ENCODE data around the gene ARMH4.

Gene ARMH4

GRCh38 chr14:58107947-58108552 lies 44.0 kb downstream of the ARMH4 start:
- TF ChIP-seq SPI1 (IDR thresholded peaks at IDR 0.05; ENCODE audit: low read depth, low read length) (no peak), POLR2AphosphoS5 (IDR thresholded peaks at IDR 0.05; ENCODE audit: low read depth, low read length) (no peak), POLR2A (IDR thresholded peaks at IDR 0.05; ENCODE audit: low read depth, low read length) (no peak), TAF1 (IDR thresholded peaks at IDR 0.05; ENCODE audit: low read depth, low read length) (no peak), PAX5 (IDR thresholded peaks at IDR 0.05; ENCODE audit: insufficient read depth, low read length, severe bottlenecking) (no peak), POU2F2 (IDR thresholded peaks at IDR 0.05; ENCODE audit: low read depth, low read length) (no peak)
- FAIRE-seq (no peak), DNase-seq (ENCODE audit: insufficient read length, low spot score) (peak; percentile 12)

- FAIRE-seq (no peak), DNase-seq (ENCODE audit: insufficient read length, low spot score) (no peak)
- no peak for TF ChIP-seq POU2F2 (IDR thresholded peaks at IDR 0.05; ENCODE audit: low read depth, low read length)
- no peak for TF ChIP-seq POLR2A (IDR thresholded peaks at IDR 0.05; ENCODE audit: low read depth, low read length)
- no peak for TF ChIP-seq TAF1 (IDR thresholded peaks at IDR 0.05; ENCODE audit: low read depth, low read length)
- no peak for TF ChIP-seq PAX5 (IDR thresholded peaks at IDR 0.05; ENCODE audit: insufficient read depth, low read length, severe bottlenecking)
- TF ChIP-seq SPI1 (IDR thresholded peaks at IDR 0.05; ENCODE audit: low read depth, low read length) = no peak
- no peak for TF ChIP-seq POLR2AphosphoS5 (IDR thresholded peaks at IDR 0.05; ENCODE audit: low read depth, low read length)
These were observed 45.0 kb downstream of the ARMH4 start for GRCh38 chr14:58107041-58107440.

- DNase-seq (ENCODE audit: insufficient read length, low spot score) = no peak
- no peak for TF ChIP-seq PAX5 (IDR thresholded peaks at IDR 0.05; ENCODE audit: insufficient read depth, low read length, severe bottlenecking)
- TF ChIP-seq POLR2A (IDR thresholded peaks at IDR 0.05; ENCODE audit: low read depth, low read length) = no peak
- TF ChIP-seq SPI1 (IDR thresholded peaks at IDR 0.05; ENCODE audit: low read depth, low read length) = no peak
- TF ChIP-seq POU2F2 (IDR thresholded peaks at IDR 0.05; ENCODE audit: low read depth, low read length) = no peak
- TF ChIP-seq POLR2AphosphoS5 (IDR thresholded peaks at IDR 0.05; ENCODE audit: low read depth, low read length) = no peak
- no peak for TF ChIP-seq TAF1 (IDR thresholded peaks at IDR 0.05; ENCODE audit: low read depth, low read length)
- FAIRE-seq = no peak
These were observed 45.6 kb downstream of the ARMH4 start for GRCh38 chr14:58106446-58106845.

- TF ChIP-seq TAF1 (IDR thresholded peaks at IDR 0.05; ENCODE audit: low read depth, low read length) (no peak), SPI1 (IDR thresholded peaks at IDR 0.05; ENCODE audit: low read depth, low read length) (no peak), POU2F2 (IDR thresholded peaks at IDR 0.05; ENCODE audit: low read depth, low read length) (no peak), PAX5 (IDR thresholded peaks at IDR 0.05; ENCODE audit: insufficient read depth, low read length, severe bottlenecking) (no peak), POLR2A (IDR thresholded peaks at IDR 0.05; ENCODE audit: low read depth, low read length) (no peak), POLR2AphosphoS5 (IDR thresholded peaks at IDR 0.05; ENCODE audit: low read depth, low read length) (no peak)
- FAIRE-seq (no peak), DNase-seq (ENCODE audit: insufficient read length, low spot score) (no peak)
These were observed 47.2 kb downstream of the ARMH4 start for GRCh38 chr14:58104808-58105207.

- FAIRE-seq (no peak), DNase-seq (ENCODE audit: insufficient read length, low spot score) (no peak)
- TF ChIP-seq PAX5 (IDR thresholded peaks at IDR 0.05; ENCODE audit: insufficient read depth, low read length, severe bottlenecking) = no peak
- no peak for TF ChIP-seq POU2F2 (IDR thresholded peaks at IDR 0.05; ENCODE audit: low read depth, low read length)
- TF ChIP-seq SPI1 (IDR thresholded peaks at IDR 0.05; ENCODE audit: low read depth, low read length) = no peak
- no peak for TF ChIP-seq TAF1 (IDR thresholded peaks at IDR 0.05; ENCODE audit: low read depth, low read length)
- no peak for TF ChIP-seq POLR2A (IDR thresholded peaks at IDR 0.05; ENCODE audit: low read depth, low read length)
- no peak for TF ChIP-seq POLR2AphosphoS5 (IDR thresholded peaks at IDR 0.05; ENCODE audit: low read depth, low read length)
These were observed 51.2 kb downstream of the ARMH4 start for GRCh38 chr14:58100735-58101368.

GRCh38 chr14:58099682-58100081 lies 52.3 kb downstream of the ARMH4 start:
- DNase-seq (ENCODE audit: insufficient read length, low spot score) = no peak
- TF ChIP-seq POU2F2 (IDR thresholded peaks at IDR 0.05; ENCODE audit: low read depth, low read length) = no peak
- TF ChIP-seq TAF1 (IDR thresholded peaks at IDR 0.05; ENCODE audit: low read depth, low read length) = no peak
- no peak for TF ChIP-seq PAX5 (IDR thresholded peaks at IDR 0.05; ENCODE audit: insufficient read depth, low read length, severe bottlenecking)
- TF ChIP-seq SPI1 (IDR thresholded peaks at IDR 0.05; ENCODE audit: low read depth, low read length) = no peak
- TF ChIP-seq POLR2AphosphoS5 (IDR thresholded peaks at IDR 0.05; ENCODE audit: low read depth, low read length) = no peak
- no peak for TF ChIP-seq POLR2A (IDR thresholded peaks at IDR 0.05; ENCODE audit: low read depth, low read length)
- no peak for FAIRE-seq

- TF ChIP-seq POLR2A (IDR thresholded peaks at IDR 0.05; ENCODE audit: low read depth, low read length) (no peak), POLR2AphosphoS5 (IDR thresholded peaks at IDR 0.05; ENCODE audit: low read depth, low read length) (no peak), PAX5 (IDR thresholded peaks at IDR 0.05; ENCODE audit: insufficient read depth, low read length, severe bottlenecking) (no peak), POU2F2 (IDR thresholded peaks at IDR 0.05; ENCODE audit: low read depth, low read length) (no peak), SPI1 (IDR thresholded peaks at IDR 0.05; ENCODE audit: low read depth, low read length) (no peak), TAF1 (IDR thresholded peaks at IDR 0.05; ENCODE audit: low read depth, low read length) (no peak)
- DNase-seq (ENCODE audit: insufficient read length, low spot score) = no peak
- no peak for FAIRE-seq
These were observed 53.5 kb downstream of the ARMH4 start for GRCh38 chr14:58098507-58098906.

- TF ChIP-seq SPI1 (IDR thresholded peaks at IDR 0.05; ENCODE audit: low read depth, low read length) (no peak), POLR2A (IDR thresholded peaks at IDR 0.05; ENCODE audit: low read depth, low read length) (no peak), TAF1 (IDR thresholded peaks at IDR 0.05; ENCODE audit: low read depth, low read length) (no peak), POU2F2 (IDR thresholded peaks at IDR 0.05; ENCODE audit: low read depth, low read length) (no peak)
- FAIRE-seq (no peak), DNase-seq (ENCODE audit: insufficient read length, low spot score) (no peak)
These were observed 55.3 kb downstream of the ARMH4 start for GRCh38 chr14:58096731-58097130.

- DNase-seq (ENCODE audit: insufficient read length, low spot score) (no peak), FAIRE-seq (no peak)
- TF ChIP-seq TAF1 (IDR thresholded peaks at IDR 0.05; ENCODE audit: low read depth, low read length) = no peak
- no peak for TF ChIP-seq PAX5 (IDR thresholded peaks at IDR 0.05; ENCODE audit: insufficient read depth, low read length, severe bottlenecking)
- no peak for TF ChIP-seq SPI1 (IDR thresholded peaks at IDR 0.05; ENCODE audit: low read depth, low read length)
- no peak for TF ChIP-seq POU2F2 (IDR thresholded peaks at IDR 0.05; ENCODE audit: low read depth, low read length)
- no peak for TF ChIP-seq POLR2AphosphoS5 (IDR thresholded peaks at IDR 0.05; ENCODE audit: low read depth, low read length)
- TF ChIP-seq POLR2A (IDR thresholded peaks at IDR 0.05; ENCODE audit: low read depth, low read length) = no peak
These were observed 60.0 kb downstream of the ARMH4 start for GRCh38 chr14:58091883-58092630.
